GM19043 (cell line): ENCODE results near the gene SIRPB2.

Source experiments
- ATAC-seq: cut with Tn5 transposase; IDR thresholded peaks from one replicate; pipeline ENCODE4 v1.9.1; 2021; ENCODE audit warnings: low read depth; ENCODE audit not compliant: unreplicated experiment

Gene SIRPB2

DNA sequence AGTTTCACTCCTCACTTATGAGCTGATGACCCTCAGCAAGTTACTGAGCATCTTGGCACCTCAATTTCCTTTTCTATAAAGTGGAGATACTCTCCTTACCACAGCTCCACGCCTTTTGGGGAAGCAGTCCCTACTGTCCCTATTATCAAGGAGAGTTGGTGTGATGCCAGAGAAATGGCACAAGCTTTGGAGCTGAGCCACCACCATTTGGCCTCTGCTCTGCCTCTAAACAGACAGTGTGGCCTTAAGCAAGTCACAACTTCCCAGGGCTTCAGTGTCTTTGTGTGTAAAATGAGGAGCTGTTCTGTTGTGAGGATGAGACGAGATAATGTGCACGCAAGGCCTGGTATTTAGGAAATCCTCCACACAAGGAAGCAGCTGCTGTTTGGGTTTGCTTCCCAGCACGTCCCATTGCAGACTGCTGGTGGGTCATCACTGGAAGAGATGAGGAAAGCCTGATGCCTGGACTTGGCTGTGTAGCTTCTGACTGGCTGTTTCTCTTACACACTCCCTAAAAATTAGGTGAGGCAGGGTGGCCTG is 43.1 kb downstream of the SIRPB2 start:
- ATAC-seq = no peak

DNA sequence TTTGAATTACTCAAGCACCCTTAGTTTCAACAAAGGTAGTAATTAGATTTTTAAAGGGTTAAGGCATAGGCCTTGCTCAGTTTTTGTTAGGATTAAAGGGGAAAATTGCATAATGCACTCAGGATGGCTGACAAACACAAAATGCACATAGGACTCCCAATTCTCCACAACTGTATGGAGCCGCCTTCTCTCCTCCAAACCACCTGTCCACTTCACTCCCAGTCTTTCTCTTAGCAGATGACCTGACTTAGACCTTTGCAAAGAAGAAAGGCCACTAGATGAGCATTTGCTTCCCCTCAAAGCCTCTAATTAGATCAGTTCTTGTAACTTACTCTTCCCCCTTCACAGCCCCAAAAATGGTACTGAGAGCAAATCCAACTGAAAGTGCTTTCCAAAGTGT is 44.7 kb downstream of the SIRPB2 start:
- ATAC-seq = no peak

DNA sequence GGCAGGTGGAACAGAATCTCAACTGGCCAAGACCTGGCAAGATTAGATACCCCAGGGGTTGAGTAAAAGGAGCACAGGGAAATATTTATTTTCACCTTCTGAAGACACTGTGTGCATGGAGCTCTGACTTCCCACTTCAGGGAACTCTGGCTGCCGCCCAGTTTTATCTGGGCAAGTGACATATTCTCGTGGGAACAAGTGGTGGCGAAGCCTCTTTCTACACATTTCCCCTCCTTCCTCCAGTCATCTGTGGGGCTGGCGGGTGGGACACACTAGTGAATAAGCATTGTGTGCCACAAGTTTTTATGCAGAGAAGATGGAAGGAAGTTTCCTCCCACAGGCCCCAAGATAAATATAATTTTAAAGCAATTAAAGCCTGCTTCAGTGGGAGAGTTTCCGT is 48.1 kb downstream of the SIRPB2 start:
- no peak for ATAC-seq

- ATAC-seq = no peak
Measured at GRCh38 chr20:1442304-1442703, 48.9 kb downstream of the SIRPB2 start.

DNA sequence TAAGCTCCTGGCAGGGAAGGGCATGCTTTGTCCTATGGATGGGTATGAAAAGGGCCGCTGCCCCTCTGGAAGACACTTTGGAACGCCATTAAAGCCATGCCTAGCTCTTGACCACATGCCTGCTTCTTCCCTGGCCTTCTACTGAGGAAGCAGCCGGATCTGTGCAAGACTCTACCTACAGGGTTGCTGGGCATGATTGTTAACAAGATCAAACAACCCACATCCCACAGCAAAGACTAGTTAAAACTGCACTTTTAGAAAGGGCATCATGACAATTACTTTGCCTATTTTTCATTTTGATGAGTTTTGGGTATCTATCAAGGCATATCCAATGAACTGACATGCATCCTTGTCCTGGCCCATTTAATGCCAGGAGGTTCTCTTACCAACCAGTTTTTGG is 50.1 kb downstream of the SIRPB2 start:
- no peak for ATAC-seq

GRCh38 chr20:1440024-1440423 is 51.2 kb downstream of the SIRPB2 start:
- no peak for ATAC-seq

GRCh38 chr20:1438361-1438760 is 52.9 kb downstream of the SIRPB2 start:
- ATAC-seq = no peak

DNA sequence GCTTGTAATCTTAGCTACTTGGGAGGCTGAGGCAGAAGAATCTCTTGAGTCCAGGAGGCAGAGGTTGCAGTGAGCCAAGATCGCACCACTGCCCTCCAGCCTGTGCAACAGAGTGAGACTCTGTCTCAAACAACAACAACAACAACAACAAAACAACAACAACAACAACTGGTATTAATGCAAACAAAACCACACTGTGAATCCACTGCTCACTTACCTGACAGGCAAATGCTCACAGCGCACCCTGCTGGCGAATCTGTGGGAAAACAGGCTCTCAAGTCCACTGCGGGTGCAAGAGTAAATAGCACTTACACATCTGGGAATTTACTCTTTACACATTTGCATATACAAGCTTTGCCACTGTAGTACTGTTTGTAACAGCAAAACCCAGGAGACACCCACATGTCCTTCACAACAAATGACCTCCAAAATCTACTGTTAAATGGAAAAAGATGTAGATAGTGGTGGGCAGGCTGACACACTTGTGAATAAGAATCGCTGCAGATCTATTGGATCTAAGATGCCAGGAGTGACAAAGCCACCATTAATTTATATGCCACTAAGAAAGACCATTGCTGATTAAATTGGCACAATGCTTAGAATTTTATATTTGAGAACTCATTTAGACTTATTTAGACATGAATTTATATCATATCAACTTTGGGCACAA is 53.9 kb downstream of the SIRPB2 start:
- no peak for ATAC-seq

- no peak for ATAC-seq
Measured at GRCh38 chr20:1436263-1436662, 55.0 kb downstream of the SIRPB2 start.

GRCh38 chr20:1435337-1435699 is 55.9 kb downstream of the SIRPB2 start:
- ATAC-seq = no peak

DNA sequence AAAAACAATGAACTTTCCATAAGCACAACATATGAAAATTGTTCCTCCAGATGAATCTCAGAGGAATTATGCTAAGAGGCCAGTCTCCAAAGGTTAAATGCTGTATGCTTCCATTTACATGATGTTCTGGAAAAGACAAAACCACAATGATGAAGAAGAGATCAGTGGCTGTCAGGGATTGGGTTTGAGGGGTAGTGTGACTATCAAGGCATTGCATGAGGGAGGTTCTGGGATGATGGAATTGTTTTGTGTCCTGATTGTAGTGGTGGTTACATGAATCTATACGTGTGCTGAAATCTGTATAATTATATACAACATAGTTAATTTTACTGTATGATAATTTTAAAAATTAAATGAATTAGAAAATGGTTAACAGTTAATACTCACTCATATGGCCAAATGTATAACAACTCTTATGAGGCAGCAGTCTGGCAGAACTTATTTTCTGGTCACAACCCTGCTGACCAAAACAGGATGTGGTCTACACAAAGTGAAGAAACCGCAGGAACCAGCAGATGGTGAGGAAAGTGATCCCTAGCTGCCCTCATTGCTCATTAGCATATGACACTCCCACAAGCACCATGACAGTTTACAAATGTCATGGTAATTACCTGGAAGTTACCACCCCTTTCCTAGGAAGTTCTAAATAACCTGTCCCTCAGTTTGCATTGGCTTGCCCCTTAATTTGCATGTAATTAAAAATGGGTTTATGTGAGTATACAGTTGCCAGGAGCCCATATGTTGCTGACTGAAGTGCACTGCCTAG is 56.5 kb downstream of the SIRPB2 start:
- peak; percentile 97 for ATAC-seq

DNA sequence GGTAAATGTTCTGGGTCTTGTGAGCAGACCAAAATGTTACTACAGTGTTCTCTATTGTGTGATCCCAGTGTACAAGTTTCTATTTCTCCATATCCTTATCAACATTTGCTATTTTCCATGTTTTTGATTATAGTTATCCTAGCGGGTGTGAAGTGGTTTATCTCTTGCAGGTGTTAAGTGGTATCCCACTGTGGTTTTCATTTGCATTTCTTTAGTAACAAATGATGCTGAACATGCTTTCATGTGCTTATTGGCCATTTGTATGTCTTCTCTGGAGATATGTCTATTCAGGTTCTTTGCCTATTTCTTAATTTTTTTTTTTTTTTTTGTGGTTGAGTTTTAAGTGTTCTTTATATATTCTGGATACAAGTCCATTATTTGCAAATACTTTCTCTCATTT is 60.1 kb downstream of the SIRPB2 start:
- no peak for ATAC-seq

DNA sequence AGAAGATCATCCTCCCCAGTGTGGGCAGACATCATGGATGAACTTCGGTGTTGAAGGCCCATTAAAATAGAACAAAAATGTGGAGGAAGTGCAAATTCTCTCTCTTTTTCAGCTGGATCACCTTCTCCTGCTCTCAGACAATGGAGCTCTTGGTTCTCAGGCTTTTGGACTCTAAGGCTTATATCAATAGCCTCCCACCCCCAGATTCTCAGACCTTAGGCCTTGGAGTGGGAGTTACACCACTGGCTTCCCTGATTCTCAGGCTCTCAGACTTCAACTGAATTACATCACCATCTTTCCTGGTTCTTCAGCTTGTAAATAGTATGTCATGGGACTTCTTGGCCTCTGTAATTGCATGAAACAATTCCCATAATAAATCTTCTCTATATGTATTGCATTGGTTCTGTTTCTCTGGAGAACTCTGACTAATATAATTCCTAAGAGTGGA is 61.2 kb downstream of the SIRPB2 start:
- no peak for ATAC-seq

- ATAC-seq = no peak
Measured at GRCh38 chr20:1429143-1429728, 62.0 kb downstream of the SIRPB2 start.

DNA sequence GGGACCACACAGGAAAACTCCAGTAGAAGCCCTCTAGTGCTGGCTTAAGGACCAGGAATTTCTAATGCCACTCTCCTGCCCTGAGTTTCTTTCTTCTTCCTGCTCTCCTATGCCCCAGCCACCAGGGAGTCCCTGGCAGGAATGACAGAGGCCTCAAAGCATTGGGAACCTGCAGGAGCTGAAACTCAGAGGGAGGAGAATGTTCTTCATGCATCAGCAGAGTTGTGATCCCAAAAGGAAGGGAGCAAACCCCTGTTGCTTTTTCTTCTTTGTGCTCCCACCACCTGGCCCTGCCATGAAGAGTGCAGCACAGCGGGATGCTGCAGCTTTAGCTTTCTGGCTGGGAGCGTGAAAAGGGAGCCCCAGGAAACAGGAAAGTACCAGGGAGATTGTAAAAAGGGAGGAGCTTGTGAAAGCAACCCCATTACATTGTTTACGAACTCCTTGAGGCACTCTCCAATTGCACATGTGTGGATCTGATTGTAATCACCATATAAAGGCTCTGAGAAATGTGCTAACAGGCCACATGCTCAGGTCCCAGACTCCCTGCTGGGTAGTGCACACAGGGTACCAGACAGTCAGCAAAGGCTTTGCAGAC is 63.7 kb downstream of the SIRPB2 start:
- ATAC-seq = no peak

DNA sequence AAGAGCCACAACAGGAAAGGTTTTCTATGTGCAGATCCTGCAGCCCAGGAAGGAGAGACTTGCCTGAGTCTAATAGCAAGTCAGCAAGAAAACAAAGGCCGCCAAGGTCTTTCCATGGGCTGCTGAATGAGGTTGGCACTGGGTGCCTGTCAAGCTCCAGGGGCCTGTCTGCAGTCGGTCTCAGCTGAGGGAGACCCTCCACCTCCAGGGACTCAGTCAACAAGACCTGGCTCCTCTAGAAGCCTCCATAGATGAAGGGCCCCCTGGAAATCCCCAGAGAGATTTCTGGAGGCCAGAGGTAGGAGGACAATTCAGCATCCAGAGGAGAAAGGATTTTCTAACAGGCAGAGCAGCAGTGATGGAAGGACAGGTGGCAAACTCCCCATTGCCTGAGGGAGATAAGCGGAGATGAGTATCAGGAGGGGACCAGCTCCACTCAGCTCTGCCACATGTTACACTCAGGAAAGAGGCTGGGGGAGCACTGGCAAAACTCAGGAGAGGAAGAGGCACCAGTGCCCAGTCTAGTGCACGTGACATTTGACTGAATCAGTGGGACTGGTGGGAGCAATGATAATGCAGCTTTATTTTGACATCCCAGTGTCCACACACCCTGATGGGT is 64.9 kb downstream of the SIRPB2 start:
- no peak for ATAC-seq
